Gastroesophageal sphincter (tissue), 3 donors: ENCODE measurements around the gene SPON2.

Experiments used
- POLR2A ChIP-seq, 2 donors: fragments of 450-650 bp; IDR thresholded peaks; one replicate each; pipeline ENCODE4 v1.6.1; 2017; ENCODE audit warnings: antibody characterized with exemption in 2 of 2, mild to moderate bottlenecking in 2 of 2, moderate library complexity in 1 of 2
- TF ChIP-seq, protein P1 (sequence below), 4 experiments: fragments of 200-600 bp in 2 of 4; fragments of 450-650 bp in 2 of 4; sonication (generic) in 1 of 4; IDR thresholded peaks; one replicate each; pipeline ENCODE4 v1.5.1; 2017 to 2019; ENCODE audit warnings: antibody characterized with exemption in 4 of 4, mild to moderate bottlenecking in 2 of 4, moderate library complexity in 2 of 4

DNA sequence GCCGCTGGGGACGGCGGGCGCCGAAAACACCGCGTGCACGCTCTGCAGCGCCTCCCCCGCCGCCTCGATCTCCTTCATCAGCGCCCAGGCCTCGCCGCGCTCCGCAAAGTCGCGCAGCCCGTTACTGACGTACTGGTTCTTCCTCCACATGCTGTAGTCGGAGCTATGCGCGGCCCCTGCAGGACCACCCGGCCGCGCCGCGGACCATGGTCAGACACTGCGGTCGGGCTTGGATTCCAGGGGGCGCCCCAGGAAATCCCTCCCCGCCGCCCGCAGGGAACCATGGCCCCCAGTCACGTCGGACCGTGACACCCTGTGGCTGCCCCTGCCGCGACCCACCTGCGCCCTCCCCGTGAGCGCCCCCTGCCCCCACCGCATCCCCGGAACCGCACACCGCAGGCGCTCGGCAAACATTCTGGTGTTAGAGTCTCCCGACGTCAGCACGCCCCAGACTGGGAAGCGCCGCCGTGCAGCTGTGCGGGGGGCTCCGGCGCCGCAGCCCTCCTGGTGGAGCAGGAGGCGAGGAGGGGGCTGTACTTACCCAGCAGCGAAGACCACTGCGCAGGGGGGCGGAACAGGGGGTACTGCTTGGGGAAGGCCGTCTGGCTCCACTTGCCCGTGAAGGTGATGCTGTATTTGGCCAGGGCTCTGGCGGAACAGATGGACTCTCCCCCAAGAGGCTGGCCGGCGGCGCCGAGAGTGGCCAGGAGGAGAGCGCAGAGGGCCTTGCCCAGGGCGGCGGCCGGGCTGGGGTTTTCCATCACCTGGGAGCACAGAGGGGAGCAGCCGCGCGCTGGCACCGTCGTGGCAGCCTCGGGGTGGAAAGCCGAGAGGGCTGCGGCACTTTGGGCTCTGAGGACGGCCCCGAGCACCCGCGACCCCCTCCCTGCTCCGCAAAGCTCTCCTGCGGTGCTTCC is 814 bp downstream of the SPON2 start:
- TF ChIP-seq, protein P1, sequence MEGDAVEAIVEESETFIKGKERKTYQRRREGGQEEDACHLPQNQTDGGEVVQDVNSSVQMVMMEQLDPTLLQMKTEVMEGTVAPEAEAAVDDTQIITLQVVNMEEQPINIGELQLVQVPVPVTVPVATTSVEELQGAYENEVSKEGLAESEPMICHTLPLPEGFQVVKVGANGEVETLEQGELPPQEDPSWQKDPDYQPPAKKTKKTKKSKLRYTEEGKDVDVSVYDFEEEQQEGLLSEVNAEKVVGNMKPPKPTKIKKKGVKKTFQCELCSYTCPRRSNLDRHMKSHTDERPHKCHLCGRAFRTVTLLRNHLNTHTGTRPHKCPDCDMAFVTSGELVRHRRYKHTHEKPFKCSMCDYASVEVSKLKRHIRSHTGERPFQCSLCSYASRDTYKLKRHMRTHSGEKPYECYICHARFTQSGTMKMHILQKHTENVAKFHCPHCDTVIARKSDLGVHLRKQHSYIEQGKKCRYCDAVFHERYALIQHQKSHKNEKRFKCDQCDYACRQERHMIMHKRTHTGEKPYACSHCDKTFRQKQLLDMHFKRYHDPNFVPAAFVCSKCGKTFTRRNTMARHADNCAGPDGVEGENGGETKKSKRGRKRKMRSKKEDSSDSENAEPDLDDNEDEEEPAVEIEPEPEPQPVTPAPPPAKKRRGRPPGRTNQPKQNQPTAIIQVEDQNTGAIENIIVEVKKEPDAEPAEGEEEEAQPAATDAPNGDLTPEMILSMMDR (IDR thresholded peaks at IDR 0.05): peak in 1 of 4 experiments; percentile 15
- TF ChIP-seq POLR2A (IDR thresholded peaks at IDR 0.05): no peak
